SK-N-MC (cell line): Measurements from ENCODE around the gene BACH2.

Experiments
- DNase-seq: peaks from one replicate; pipeline ENCODE4 v3.0.0-alpha.2; 2011; ENCODE audit warnings: low read depth, low spot score
- H3K27ac ChIP-seq: fragments of 200-600 bp; sonication (generic); 2 replicates; pipeline ENCODE4 v1.5.1; 2016; ENCODE audit warnings: mixed run types
- H3K36me3 ChIP-seq: fragments of 200-600 bp; sonication (generic); 2 replicates; pipeline ENCODE4 v1.6.1; 2017; ENCODE audit warnings: antibody characterized with exemption, low read length, mixed read lengths; ENCODE audit not compliant: insufficient read depth
- H3K4me3 ChIP-seq: fragments of 200-600 bp; sonication (generic); 2 replicates; pipeline ENCODE4 v1.5.1; 2016
- H3K9ac ChIP-seq: fragments of 200-600 bp; sonication (generic); 2 replicates; pipeline ENCODE4 v1.8.0; 2017; ENCODE audit warnings: mixed run types, mixed read lengths; ENCODE audit not compliant: insufficient read length
- H3K9me3 ChIP-seq: fragments of 200-600 bp; sonication (generic); 2 replicates; pipeline ENCODE4 v1.6.1; 2017; ENCODE audit warnings: low read depth, mild to moderate bottlenecking, antibody characterized with exemption, low read length, moderate library complexity, mixed read lengths
- EZH2 ChIP-seq: fragments of 200-600 bp; sonication (generic); IDR thresholded peaks from one replicate; pipeline ENCODE4 v1.6.1; 2017; ENCODE audit warnings: antibody characterized with exemption
- FOXP2 ChIP-seq: optimal IDR thresholded peaks from 2 replicates; pipeline ENCODE3; 2011; ENCODE audit warnings: mild to moderate bottlenecking, moderate library complexity; ENCODE audit not compliant: insufficient read depth; ENCODE audit errors: extremely low read length, control extremely low read depth
- POLR2AphosphoS5 ChIP-seq: IDR thresholded peaks from 2 replicates; pipeline ENCODE4 v1.6.1; 2012; ENCODE audit warnings: mild to moderate bottlenecking, low read depth, low read length, borderline replicate concordance

BACH2 gene

DNA sequence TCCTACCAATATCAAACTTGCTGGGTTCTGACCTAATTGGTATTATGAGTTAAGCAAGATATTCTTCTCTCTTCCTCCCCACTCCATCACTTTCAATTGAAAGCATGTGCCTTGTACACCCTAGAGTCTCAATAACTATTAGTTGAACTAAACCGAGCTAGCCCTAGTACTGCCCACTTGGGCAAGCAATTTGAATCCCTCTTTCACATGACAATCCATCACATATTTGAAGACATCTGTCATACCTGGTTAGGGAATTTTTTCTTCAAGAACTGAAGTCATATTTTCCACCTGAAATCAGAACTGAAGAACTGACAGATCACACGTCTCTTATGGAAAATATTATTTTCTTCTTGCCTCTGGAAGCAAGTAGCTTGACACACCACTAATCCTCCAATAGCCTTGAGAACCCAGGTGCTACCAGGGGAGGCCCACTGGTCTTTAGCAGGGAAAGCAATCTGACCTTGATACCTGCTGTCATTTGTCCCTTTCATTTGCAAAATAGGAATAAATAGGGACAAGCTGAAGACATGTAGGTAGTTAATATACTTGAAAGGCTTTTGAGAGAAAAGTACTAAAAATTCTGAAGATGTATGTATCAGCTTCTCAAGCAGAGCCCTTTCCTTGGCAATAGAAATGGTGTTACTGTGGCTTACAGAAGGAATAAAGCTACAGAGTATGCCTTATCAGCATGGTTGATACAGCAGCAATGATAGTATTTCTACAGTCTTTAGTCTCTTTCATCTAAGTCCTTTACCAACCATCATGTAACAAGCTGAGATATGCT is 331.0 kb downstream of the BACH2 start:
- H3K27ac ChIP-seq = no peak overlapping the region
- H3K36me3 ChIP-seq = no peaks in the 10 kb centered on the region
- TF ChIP-seq POLR2AphosphoS5 (no peak), EZH2 (no peak), FOXP2 (no peak)

DNA sequence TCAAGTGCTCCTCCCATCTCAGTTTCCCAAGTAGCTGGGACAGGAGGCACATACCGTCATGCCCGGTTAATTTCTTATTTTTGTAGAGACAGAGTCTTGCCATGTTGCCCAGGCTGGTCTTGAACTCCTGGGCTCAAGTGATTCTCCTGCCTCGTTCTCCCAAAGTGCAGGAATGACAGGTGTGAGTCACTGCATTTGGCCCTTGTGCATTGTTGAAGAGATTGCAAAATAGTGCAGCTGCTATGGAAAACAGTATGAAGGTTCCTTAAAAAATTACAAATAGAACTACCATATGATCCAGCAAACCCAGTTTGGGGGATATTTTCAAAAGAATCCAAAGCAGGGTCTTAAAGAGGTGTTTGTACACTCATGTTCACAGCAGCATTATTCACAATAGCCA is 333.3 kb downstream of the BACH2 start:
- Histone ChIP-seq H3K4me3 (no peak overlapping the region), H3K9me3 (no peaks in the 10 kb centered on the region), H3K9ac (no peak overlapping the region), H3K36me3 (no peaks in the 10 kb centered on the region), H3K27ac (no peak overlapping the region)
- TF ChIP-seq EZH2 = no peak
- no peak for TF ChIP-seq POLR2AphosphoS5
- no peak for TF ChIP-seq FOXP2
- no peak for DNase-seq

More for the DNA sequence above, 331.0 kb downstream of the BACH2 start:
- DNase-seq = no peak
- Histone ChIP-seq H3K4me3 (no peak overlapping the region), H3K9ac (no peak overlapping the region), H3K9me3 (no peaks in the 10 kb centered on the region)

DNA sequence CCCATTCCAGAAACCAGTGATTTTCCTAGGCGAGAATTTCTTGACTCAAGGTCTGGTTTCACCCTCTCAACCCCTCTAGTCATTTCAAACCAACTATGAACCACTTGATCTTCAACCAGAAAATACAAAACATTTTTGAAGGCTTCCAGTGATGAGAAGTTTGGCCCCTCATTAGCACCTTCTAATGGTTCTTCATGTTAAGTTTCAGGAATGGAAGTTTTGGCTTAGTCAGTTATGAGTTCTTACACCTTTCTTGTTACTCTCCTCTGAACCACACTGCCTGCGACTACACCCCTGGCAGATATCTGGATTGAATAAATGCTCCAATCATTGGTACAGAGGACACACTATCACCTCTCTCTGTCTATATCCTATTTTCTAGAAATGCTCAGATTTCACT is 335.2 kb downstream of the BACH2 start:
- no peak for DNase-seq
- H3K36me3 ChIP-seq = no peaks in the 10 kb centered on the region
- TF ChIP-seq POLR2AphosphoS5 = no peak
- TF ChIP-seq EZH2 = no peak
- no peak for TF ChIP-seq FOXP2
- H3K9ac ChIP-seq = no peak overlapping the region
- H3K27ac ChIP-seq = no peak overlapping the region
- H3K4me3 ChIP-seq = no peak overlapping the region
- no peaks in the 10 kb centered on the region for H3K9me3 ChIP-seq

DNA sequence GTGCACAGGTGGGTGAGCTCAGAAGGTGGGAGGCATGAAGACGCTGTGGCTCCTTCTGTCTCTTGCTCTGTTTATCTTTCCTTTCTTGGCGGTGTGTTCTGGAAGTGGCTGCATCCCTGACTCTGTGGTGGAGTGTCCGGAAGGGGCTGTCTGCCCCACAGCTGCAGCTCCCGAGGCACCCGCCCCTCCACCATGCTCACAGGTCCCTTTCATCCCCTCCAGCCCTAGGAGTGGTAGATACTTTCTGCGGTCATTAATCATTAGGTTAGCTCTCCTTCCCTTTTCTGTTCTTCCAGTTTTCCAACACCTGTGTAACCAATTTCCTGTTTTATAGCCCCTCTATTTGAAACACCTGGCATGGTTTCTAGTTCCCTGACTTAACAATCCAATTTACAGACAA is 336.8 kb downstream of the BACH2 start:
- no peak for DNase-seq
- Histone ChIP-seq H3K27ac (no peak overlapping the region), H3K9ac (no peak overlapping the region), H3K4me3 (no peak overlapping the region), H3K36me3 (no peaks in the 10 kb centered on the region), H3K9me3 (no peaks in the 10 kb centered on the region)
- TF ChIP-seq POLR2AphosphoS5 = no peak
- no peak for TF ChIP-seq FOXP2
- no peak for TF ChIP-seq EZH2

DNA sequence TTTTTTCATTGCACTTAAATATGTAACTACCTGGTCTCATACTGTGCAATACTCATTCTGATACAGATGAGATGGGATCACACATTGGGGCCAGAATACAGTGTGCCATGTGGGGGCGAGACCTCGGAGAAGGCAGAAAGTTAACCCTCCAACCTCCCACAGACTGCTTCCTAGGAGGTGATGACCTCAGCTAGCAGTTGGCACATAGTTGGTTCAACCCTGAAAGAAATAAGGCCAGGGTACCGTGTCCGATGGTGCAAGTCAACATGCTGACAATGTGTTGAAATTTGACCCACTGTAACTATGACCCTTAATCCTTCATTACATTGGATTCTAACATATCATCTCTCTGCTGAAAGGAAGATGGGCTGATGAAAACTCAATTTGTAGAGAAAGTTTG is 340.5 kb downstream of the BACH2 start:
- no peak overlapping the region for H3K9ac ChIP-seq
- no peaks in the 10 kb centered on the region for H3K9me3 ChIP-seq
- no peak for DNase-seq
- H3K27ac ChIP-seq = no peak overlapping the region
- no peaks in the 10 kb centered on the region for H3K36me3 ChIP-seq
- no peak for TF ChIP-seq FOXP2
- TF ChIP-seq POLR2AphosphoS5 = no peak
- H3K4me3 ChIP-seq = no peak overlapping the region

DNA sequence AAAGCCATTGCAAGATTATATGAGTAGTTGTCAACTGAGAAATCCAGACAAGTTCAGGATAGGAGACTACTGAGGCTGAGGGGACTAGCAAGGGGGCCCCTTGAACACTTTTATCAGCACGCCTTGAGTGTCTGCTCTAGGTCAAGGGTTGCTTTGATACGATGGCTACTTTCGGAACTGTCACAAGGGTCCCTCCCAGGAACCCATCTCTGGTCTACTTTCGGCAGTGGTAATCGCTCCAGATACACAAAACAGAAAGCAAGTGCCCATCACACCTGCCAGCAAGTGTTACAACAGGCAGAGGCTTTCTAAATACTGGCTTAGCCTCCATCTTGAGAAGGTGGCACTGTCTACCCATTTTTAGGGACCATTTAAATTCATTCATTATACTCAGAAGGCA is 341.3 kb downstream of the BACH2 start:
- Histone ChIP-seq H3K27ac (no peak overlapping the region), H3K36me3 (no peaks in the 10 kb centered on the region), H3K9me3 (no peaks in the 10 kb centered on the region), H3K9ac (no peak overlapping the region), H3K4me3 (no peak overlapping the region)
- TF ChIP-seq EZH2 = no peak
- TF ChIP-seq POLR2AphosphoS5 = no peak
- no peak for TF ChIP-seq FOXP2
- no peak for DNase-seq

DNA sequence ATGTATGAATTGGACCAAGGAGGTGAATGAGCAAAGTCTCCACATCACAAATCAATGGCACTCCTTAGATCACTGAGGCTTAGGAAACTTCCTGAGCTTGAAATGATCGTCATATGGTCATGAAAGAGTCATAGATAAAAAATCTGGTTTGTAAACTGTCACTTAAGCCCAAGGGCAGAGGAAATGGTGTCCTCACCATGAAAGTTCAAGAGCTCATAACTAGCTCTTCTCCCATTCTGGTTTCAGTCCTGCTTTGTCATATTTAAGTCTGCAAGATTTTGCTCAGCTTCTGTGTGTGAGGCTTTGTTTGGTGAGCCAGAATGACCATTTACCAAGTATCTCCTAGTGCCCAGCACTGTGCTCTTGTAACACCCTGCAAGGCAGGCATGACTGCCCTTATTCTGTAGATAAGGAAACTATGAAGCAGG is 341.9 kb downstream of the BACH2 start:
- Histone ChIP-seq H3K36me3 (no peaks in the 10 kb centered on the region), H3K9me3 (no peaks in the 10 kb centered on the region), H3K27ac (no peak overlapping the region), H3K9ac (no peak overlapping the region), H3K4me3 (no peak overlapping the region)
- TF ChIP-seq FOXP2 = no peak
- no peak for TF ChIP-seq POLR2AphosphoS5
- TF ChIP-seq EZH2 = no peak
- DNase-seq = no peak

DNA sequence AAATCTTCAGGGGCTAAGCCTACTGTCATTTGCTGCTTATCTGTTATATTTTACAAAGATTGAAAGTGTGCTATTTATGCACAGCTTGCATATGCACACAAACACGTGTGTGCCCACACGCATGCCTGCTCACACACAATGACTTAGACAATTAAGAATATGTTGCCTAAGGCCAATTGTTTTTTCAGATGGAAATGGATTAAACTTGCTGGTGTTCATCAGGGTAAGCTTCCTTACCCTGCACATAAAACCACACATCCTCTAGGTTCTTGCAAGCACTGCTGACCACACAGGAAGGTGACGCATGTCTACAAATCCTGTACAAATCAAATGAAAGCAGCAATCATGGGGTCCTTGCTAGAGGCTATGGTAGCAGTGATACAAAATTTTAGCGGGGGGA is 344.0 kb downstream of the BACH2 start:
- no peak for DNase-seq
- no peak overlapping the region for H3K27ac ChIP-seq
- no peak overlapping the region for H3K4me3 ChIP-seq
- H3K9me3 ChIP-seq = no peaks in the 10 kb centered on the region
- no peak for TF ChIP-seq FOXP2
- TF ChIP-seq EZH2 = no peak
- TF ChIP-seq POLR2AphosphoS5 = no peak
- H3K9ac ChIP-seq = no peak overlapping the region
- no peaks in the 10 kb centered on the region for H3K36me3 ChIP-seq

DNA sequence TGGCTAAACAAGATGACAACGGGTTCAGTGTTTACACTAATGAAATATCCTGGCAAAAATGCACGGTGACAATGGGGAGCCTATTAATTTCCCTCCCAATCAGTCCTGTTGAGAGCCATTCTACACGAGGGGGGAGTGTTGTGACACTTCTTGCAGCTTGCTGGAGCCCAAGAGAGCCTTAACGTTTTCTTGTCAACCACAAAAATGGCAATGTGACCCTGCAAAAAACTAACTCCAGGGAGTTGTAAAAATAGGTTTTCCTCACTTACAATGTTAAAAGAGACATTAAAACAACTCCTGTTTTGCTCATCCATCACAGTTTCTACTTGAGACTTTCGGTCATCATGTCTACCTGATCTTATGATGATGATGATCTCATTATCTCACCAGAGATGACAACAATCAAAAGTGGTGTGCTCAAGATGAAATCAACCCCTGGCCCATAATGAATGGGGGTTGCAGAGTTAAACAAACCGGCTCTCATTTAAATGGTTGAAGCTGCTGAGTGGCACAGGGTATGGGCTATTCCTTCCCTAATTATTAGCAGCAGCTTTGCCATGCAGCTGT is 344.5 kb downstream of the BACH2 start:
- no peaks in the 10 kb centered on the region for H3K36me3 ChIP-seq

More for the DNA sequence above, 344.5 kb downstream of the BACH2 start:
- Histone ChIP-seq H3K4me3 (no peak overlapping the region), H3K9me3 (no peaks in the 10 kb centered on the region), H3K27ac (no peak overlapping the region), H3K9ac (no peak overlapping the region)
- no peak for DNase-seq
- TF ChIP-seq FOXP2 = no peak
- TF ChIP-seq EZH2 = no peak
- TF ChIP-seq POLR2AphosphoS5 = no peak
